GM12892 (cell line): ENCODE data around the gene MMP17.

Experiments used
- POLR2A ChIP-seq: IDR thresholded peaks from 2 replicates; pipeline ENCODE4 v1.6.1; 2011; ENCODE audit warnings: low read depth, low read length, control low read depth
- POLR2AphosphoS5 ChIP-seq: IDR thresholded peaks from 2 replicates; pipeline ENCODE4 v1.6.1; 2011; ENCODE audit warnings: low read depth, low read length, control low read depth
- TAF1 ChIP-seq: IDR thresholded peaks from 2 replicates; pipeline ENCODE4 v1.6.1; 2011; ENCODE audit warnings: low read depth, mild to moderate bottlenecking, control low read depth, low read length, borderline replicate concordance

DNA sequence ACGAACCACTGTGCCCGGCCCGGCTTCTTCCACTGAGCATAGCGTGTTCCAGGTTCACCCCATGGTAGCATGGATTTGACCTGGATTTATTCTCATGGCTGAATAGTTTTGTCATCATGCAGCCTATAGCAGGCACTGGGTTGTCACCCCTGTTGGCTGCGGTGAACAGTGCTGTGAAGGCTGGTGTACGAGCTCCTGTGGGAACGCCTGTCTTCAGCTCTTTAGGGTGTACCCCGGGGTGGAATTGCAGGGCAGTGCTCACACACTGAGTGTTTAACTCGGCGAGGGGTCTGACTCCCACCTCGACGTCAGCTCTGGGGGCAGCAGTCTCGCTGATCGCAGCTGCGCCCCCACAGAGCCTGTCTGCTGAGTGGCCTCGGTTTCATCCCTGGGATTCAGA, 15.3 kb downstream of the MMP17 start:
- TF ChIP-seq POLR2A: no peak
- no peak for TF ChIP-seq POLR2AphosphoS5
- TF ChIP-seq TAF1: no peak
